SK-N-SH (cell line): ENCODE results near the gene BRSK1. TPM values are rescaled to one million over a fixed set of nuclear protein-coding genes. Genes with fewer than 3 reads are reported as not detected.

ENCODE experiments used
- CTCF ChIA-PET: fragments of 300-600, 350-600 bp; formaldehyde crosslinking; extraction: SDS; loops from one replicate; lab custom pipeline; 2021; lab: Yijun Ruan, JAX
- POLR2A ChIA-PET: fragments of 350-600 bp; sonication (Branson Sonifier 250); formaldehyde crosslinking; extraction: SDS; loops from one replicate; lab custom pipeline; 2020; ENCODE audit warnings: antibody characterized with exemption, inconsistent platforms; lab: Yijun Ruan, JAX
- DNase-seq: peaks from one replicate; pipeline ENCODE4 v3.0.0; 2012
- H2AFZ ChIP-seq: fragments of 200-600 bp; sonication (generic); 2 replicates; pipeline ENCODE4 v1.8.1; 2016; ENCODE audit warnings: antibody characterized with exemption, mild to moderate bottlenecking, low read depth
- H3F3A ChIP-seq: fragments of 200-600 bp; sonication (generic); replicated peaks from 2 replicates; pipeline ENCODE3; 2016; ENCODE audit warnings: antibody characterized with exemption, mild to moderate bottlenecking; ENCODE audit not compliant: insufficient read depth
- H3K27ac ChIP-seq, 2 experiments: fragments of 200-500 bp in 1 of 2; fragments of 200-600 bp in 1 of 2; sonication (Bioruptor generic) in 1 of 2; sonication (generic), shearing (Covaris generic) in 1 of 2; 2 replicates each; pipeline versions ENCODE4 v1.5.1 to v1.6.1; 2014 to 2016; ENCODE audit warnings: low read depth in 2 of 2, inconsistent platforms in 1 of 2, low read length in 1 of 2, mild to moderate bottlenecking in 1 of 2, mixed read lengths in 1 of 2
- H3K27me3 ChIP-seq: fragments of 200-600 bp; sonication (generic), shearing (Covaris generic); 2 replicates; pipeline ENCODE4 v1.6.1; 2016; ENCODE audit warnings: mixed run types; ENCODE audit not compliant: insufficient read depth
- H3K36me3 ChIP-seq, 2 experiments: fragments of 200-500 bp in 1 of 2; fragments of 200-600 bp in 1 of 2; sonication (Bioruptor generic) in 1 of 2; sonication (generic) in 1 of 2; replicated peaks in 1 of 2; 2 replicates each; pipeline versions ENCODE3 to v1.5.1; 2014 to 2016; ENCODE audit warnings: low read length in 1 of 2, mild to moderate bottlenecking in 1 of 2; ENCODE audit not compliant: insufficient read depth in 2 of 2, control insufficient read depth in 1 of 2
- H3K4me1 ChIP-seq, 2 experiments: fragments of 200-500 bp in 1 of 2; fragments of 200-600 bp in 1 of 2; sonication (Bioruptor generic) in 1 of 2; sonication (generic), shearing (Covaris generic) in 1 of 2; 2 replicates each; pipeline versions ENCODE4 v1.5.1 to v1.6.1; 2014 to 2016; ENCODE audit warnings: low read depth in 1 of 2, low read length in 1 of 2, mixed run types in 1 of 2; ENCODE audit not compliant: insufficient read depth in 2 of 2, control insufficient read depth in 1 of 2
- H3K4me2 ChIP-seq: fragments of 200-600 bp; sonication (generic), shearing (Covaris generic); 2 replicates; pipeline ENCODE4 v1.6.1; 2017; ENCODE audit warnings: mixed run types
- H3K4me3 ChIP-seq, 2 experiments: fragments of 200-500 bp in 1 of 2; fragments of 200-600 bp in 1 of 2; sonication (Bioruptor generic) in 1 of 2; sonication (generic), shearing (Covaris generic) in 1 of 2; 2 replicates each; pipeline versions ENCODE4 v1.5.1 to v1.8.1; 2014 to 2016; ENCODE audit warnings: low read depth in 2 of 2, inconsistent platforms in 1 of 2, low read length in 1 of 2, mild to moderate bottlenecking in 1 of 2, mixed read lengths in 1 of 2, moderate library complexity in 1 of 2
- H3K79me2 ChIP-seq: fragments of 200-600 bp; sonication (generic); 2 replicates; pipeline ENCODE4 v1.8.1; 2017; ENCODE audit warnings: mild to moderate bottlenecking; ENCODE audit not compliant: insufficient read depth
- H3K9ac ChIP-seq: fragments of 200-600 bp; sonication (generic); 2 replicates; pipeline ENCODE4 v1.6.1; 2017; ENCODE audit warnings: mixed run types
- H3K9me2 ChIP-seq: fragments of 200-600 bp; sonication (generic); 2 replicates; pipeline ENCODE4 v1.6.1; 2017; ENCODE audit warnings: mixed run types
- H3K9me3 ChIP-seq: fragments of 200-600 bp; sonication (generic); 2 replicates; pipeline ENCODE4 v1.6.1; 2017; ENCODE audit warnings: mixed run types, mild to moderate bottlenecking, moderate library complexity
- H4K20me1 ChIP-seq: fragments of 200-600 bp; sonication (generic); 2 replicates; pipeline ENCODE4 v1.6.1; 2017; ENCODE audit warnings: mild to moderate bottlenecking, mixed run types; ENCODE audit not compliant: insufficient read depth
- EZH2phosphoT487 ChIP-seq: fragments of 200-600 bp; sonication (generic); IDR thresholded peaks from 2 replicates; pipeline ENCODE4 v1.6.1; 2017; ENCODE audit warnings: low read depth, mixed run types, mild to moderate bottlenecking, antibody characterized with exemption, moderate library complexity, borderline replicate concordance
- FOSL2 ChIP-seq: IDR thresholded peaks from 2 replicates; pipeline ENCODE4 v1.4.0; 2012; ENCODE audit warnings: low read depth, mild to moderate bottlenecking, moderate library complexity, borderline replicate concordance
- FOXM1 ChIP-seq: IDR thresholded peaks from 2 replicates; pipeline ENCODE4 v1.4.0; 2012; ENCODE audit warnings: low read depth, mild to moderate bottlenecking
- GATA2 ChIP-seq: sonication (generic); formaldehyde crosslinking; IDR thresholded peaks from 2 replicates; pipeline ENCODE4 v1.5.0; 2020; ENCODE audit warnings: mild to moderate bottlenecking, missing genetic modification reagents
- JUND ChIP-seq: IDR thresholded peaks from 2 replicates; pipeline ENCODE4 v1.4.0; 2012
- MXI1 ChIP-seq: IDR thresholded peaks from 2 replicates; pipeline ENCODE4 v1.6.1; 2012; ENCODE audit warnings: mild to moderate bottlenecking, low read depth, low read length, improper control_type of control experiment
- NFIC ChIP-seq: IDR thresholded peaks from 2 replicates; pipeline ENCODE4 v1.4.0; 2012; ENCODE audit warnings: borderline replicate concordance
- NRF1 ChIP-seq: IDR thresholded peaks from 2 replicates; pipeline ENCODE4 v1.6.1; 2012; ENCODE audit warnings: low read depth, mild to moderate bottlenecking, low read length
- POLR2AphosphoS5 ChIP-seq: IDR thresholded peaks from 2 replicates; pipeline ENCODE4 v1.6.1; 2012; ENCODE audit warnings: low read depth, low read length
- RCOR1 ChIP-seq: fragments of 150-350 bp; IDR thresholded peaks from 2 replicates; pipeline ENCODE4 v1.6.1; 2017; ENCODE audit warnings: antibody characterized with exemption, low read length
- RXRA ChIP-seq: IDR thresholded peaks from 2 replicates; pipeline ENCODE4 v1.4.0; 2012; ENCODE audit warnings: low read depth, mild to moderate bottlenecking, borderline replicate concordance
- SMC3 ChIP-seq: IDR thresholded peaks from 2 replicates; pipeline ENCODE4 v1.6.1; 2012; ENCODE audit warnings: low read depth, low read length, improper control_type of control experiment
- WGBS: methylation state at CpG from one replicate; pipeline ENCODE4 v1.1.6; 2017; ENCODE audit warnings: low lambda C conversion rate; 5-methylcytosine and 5-hydroxymethylcytosine counted together
- polyA plus RNA-seq, 3 experiments: library from polyadenylated mRNA; depleted of rRNA; stranded (reverse); fragments of >200 nt; gene quantifications; 2 replicates each; pipeline ENCODE4 v1.2.3, GENCODE V29; 2012
- TF ChIP-seq, protein P1 (sequence below): IDR thresholded peaks from 2 replicates; pipeline ENCODE4; 2012
- TF ChIP-seq, protein P2 (sequence below): fragments of 150-350 bp; IDR thresholded peaks from 2 replicates; pipeline ENCODE4 v1.6.1; 2016; ENCODE audit warnings: mild to moderate bottlenecking, low read depth, low read length
- TF ChIP-seq, protein P3 (sequence below): IDR thresholded peaks from 2 replicates; pipeline ENCODE4 v1.4.0; 2012; ENCODE audit warnings: low read depth, borderline replicate concordance
- TF ChIP-seq, protein P4 (sequence below): fragments of 200-600 bp; sonication (generic); IDR thresholded peaks from 2 replicates; pipeline ENCODE4 v1.6.1; 2017; ENCODE audit warnings: antibody characterized with exemption, mild to moderate bottlenecking, moderate library complexity

The BRSK1 gene
- polyA plus RNA-seq, 1 of the 3 experiments (the other 2 are of a cell fraction): 49.7 TPM

DNA sequence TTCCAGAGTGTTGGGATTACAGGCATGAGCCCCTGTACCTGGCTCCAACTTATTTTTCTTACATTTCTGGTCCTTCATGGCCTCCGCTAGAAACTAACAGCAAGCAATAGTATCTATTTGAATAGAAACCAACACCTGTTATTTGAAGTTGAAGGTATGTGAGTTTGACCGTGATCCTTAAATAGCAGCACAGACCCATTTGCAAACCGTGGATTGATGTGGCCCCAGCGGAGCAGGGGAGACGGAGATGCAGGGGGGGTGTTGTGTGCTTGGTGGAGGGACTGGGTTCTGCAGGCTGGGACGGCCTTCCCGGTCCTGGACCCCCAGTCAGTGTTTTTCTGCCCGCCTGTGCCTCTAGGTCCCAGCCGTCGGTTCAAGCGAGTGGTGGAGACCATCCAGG is 24.5 kb downstream of the BRSK1 start (continued):
- TF ChIP-seq, protein P1, sequence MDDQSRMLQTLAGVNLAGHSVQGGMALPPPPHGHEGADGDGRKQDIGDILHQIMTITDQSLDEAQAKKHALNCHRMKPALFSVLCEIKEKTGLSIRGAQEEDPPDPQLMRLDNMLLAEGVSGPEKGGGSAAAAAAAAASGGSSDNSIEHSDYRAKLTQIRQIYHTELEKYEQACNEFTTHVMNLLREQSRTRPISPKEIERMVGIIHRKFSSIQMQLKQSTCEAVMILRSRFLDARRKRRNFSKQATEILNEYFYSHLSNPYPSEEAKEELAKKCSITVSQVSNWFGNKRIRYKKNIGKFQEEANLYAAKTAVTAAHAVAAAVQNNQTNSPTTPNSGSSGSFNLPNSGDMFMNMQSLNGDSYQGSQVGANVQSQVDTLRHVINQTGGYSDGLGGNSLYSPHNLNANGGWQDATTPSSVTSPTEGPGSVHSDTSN: no peak
- TF ChIP-seq, protein P2, sequence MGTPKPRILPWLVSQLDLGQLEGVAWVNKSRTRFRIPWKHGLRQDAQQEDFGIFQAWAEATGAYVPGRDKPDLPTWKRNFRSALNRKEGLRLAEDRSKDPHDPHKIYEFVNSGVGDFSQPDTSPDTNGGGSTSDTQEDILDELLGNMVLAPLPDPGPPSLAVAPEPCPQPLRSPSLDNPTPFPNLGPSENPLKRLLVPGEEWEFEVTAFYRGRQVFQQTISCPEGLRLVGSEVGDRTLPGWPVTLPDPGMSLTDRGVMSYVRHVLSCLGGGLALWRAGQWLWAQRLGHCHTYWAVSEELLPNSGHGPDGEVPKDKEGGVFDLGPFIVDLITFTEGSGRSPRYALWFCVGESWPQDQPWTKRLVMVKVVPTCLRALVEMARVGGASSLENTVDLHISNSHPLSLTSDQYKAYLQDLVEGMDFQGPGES: no peak
- TF ChIP-seq NFIC: no peak
- TF ChIP-seq, protein P3, sequence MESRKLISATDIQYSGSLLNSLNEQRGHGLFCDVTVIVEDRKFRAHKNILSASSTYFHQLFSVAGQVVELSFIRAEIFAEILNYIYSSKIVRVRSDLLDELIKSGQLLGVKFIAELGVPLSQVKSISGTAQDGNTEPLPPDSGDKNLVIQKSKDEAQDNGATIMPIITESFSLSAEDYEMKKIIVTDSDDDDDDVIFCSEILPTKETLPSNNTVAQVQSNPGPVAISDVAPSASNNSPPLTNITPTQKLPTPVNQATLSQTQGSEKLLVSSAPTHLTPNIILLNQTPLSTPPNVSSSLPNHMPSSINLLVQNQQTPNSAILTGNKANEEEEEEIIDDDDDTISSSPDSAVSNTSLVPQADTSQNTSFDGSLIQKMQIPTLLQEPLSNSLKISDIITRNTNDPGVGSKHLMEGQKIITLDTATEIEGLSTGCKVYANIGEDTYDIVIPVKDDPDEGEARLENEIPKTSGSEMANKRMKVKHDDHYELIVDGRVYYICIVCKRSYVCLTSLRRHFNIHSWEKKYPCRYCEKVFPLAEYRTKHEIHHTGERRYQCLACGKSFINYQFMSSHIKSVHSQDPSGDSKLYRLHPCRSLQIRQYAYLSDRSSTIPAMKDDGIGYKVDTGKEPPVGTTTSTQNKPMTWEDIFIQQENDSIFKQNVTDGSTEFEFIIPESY: no peak
- TF ChIP-seq RCOR1: no peak
- TF ChIP-seq POLR2AphosphoS5: no peak

DNA sequence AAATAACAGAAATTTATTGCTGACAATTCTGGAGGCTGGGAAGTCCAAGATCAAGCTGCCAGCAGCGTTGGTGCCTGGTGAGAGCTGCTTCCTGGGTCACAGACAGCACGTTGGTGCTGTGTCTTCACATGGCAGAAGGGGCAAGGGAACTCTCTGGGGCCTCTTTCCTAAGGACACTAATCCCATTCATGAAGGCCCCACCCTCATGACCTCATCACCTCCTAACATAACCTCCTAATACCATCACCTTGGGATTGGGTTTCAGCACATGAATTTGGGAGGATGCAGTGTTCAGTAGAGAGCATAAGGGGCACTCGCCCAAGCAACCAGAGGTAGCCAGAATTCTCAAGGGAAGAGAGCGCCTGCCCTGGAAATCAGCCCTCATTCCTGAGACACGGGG is 25.7 kb downstream of the BRSK1 start:
- Histone ChIP-seq H3K9me3 (no peaks in the 10 kb centered on the region), H2AFZ (no peak overlapping the region), H4K20me1 (no peaks in the 10 kb centered on the region), H3K79me2 (no peaks in the 10 kb centered on the region), H3F3A (no peaks in the 10 kb centered on the region), H3K27me3 (no peaks in the 10 kb centered on the region), H3K4me2 (no peak overlapping the region), H3K9ac (no peak overlapping the region), H3K9me2 (no peaks in the 10 kb centered on the region), H3K27ac (no peak overlapping the region), H3K4me3 (no peak overlapping the region), H3K36me3 (peaks cover 29 to 30% of the 10 kb centered on the region in 2 experiments), H3K4me1 (no peaks in the 10 kb centered on the region)
- POLR2A ChIA-PET: interaction anchor here (1.4 to 1.5 kb wide), 2 partner anchors 8 to 12 kb away, joined by 3 to 4 read pairs; no protein-coding TSS in a partner anchor
- CTCF ChIA-PET: interaction anchor here (1.2 kb wide), 1 partner anchor 8 kb away, joined by 6 read pairs; no protein-coding TSS in a partner anchor
- WGBS: 90% methylated on average over 5 of the region's 5 CpGs
- no peak for DNase-seq
- TF ChIP-seq EZH2phosphoT487: no peak

DNA sequence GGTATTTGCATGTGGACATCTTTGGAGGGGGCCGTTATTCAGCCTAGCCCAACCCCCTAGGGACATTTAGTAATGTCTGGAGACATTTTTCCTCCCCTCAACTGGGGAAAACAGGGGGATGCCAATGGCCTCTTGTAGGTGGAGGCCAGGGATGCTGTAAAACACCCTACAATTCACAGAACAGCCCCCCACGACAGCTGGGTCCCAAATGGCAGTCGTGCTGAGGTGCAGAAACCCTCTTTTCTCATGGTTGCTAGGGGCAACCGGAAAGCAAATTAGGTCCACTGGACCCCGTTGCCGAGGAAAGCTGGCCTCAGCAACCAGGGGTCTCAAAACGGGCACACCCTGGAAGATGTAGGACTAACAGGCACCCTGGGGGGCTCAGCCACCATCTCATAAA is 26.7 kb downstream of the BRSK1 start:
- Histone ChIP-seq H3K9me3 (no peaks in the 10 kb centered on the region), H3F3A (no peaks in the 10 kb centered on the region), H3K36me3 (peaks cover 23 to 29% of the 10 kb centered on the region in 2 experiments), H2AFZ (no peak overlapping the region), H3K9me2 (no peaks in the 10 kb centered on the region), H3K79me2 (no peaks in the 10 kb centered on the region), H3K9ac (no peak overlapping the region), H3K4me2 (no peak overlapping the region), H3K27ac (no peak overlapping the region), H3K27me3 (no peaks in the 10 kb centered on the region), H4K20me1 (no peaks in the 10 kb centered on the region), H3K4me1 (no peaks in the 10 kb centered on the region), H3K4me3 (no peak overlapping the region)
- TF ChIP-seq FOXM1: no peak
- TF ChIP-seq GATA2 (CRISPR knock-in tag): no peak
- no peak for TF ChIP-seq EZH2phosphoT487
- TF ChIP-seq, protein P4, sequence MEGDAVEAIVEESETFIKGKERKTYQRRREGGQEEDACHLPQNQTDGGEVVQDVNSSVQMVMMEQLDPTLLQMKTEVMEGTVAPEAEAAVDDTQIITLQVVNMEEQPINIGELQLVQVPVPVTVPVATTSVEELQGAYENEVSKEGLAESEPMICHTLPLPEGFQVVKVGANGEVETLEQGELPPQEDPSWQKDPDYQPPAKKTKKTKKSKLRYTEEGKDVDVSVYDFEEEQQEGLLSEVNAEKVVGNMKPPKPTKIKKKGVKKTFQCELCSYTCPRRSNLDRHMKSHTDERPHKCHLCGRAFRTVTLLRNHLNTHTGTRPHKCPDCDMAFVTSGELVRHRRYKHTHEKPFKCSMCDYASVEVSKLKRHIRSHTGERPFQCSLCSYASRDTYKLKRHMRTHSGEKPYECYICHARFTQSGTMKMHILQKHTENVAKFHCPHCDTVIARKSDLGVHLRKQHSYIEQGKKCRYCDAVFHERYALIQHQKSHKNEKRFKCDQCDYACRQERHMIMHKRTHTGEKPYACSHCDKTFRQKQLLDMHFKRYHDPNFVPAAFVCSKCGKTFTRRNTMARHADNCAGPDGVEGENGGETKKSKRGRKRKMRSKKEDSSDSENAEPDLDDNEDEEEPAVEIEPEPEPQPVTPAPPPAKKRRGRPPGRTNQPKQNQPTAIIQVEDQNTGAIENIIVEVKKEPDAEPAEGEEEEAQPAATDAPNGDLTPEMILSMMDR: no peak
- no peak for TF ChIP-seq RXRA
- no peak for TF ChIP-seq FOSL2
- TF ChIP-seq NRF1: no peak
- TF ChIP-seq POLR2AphosphoS5: no peak
- no peak for TF ChIP-seq JUND
- TF ChIP-seq MXI1: no peak
- TF ChIP-seq SMC3: no peak
- ChIA-PET POLR2A (interaction anchor here (0.8 to 1.5 kb wide), 3 partner anchors 9 to 16 kb away, joined by 3 to 4 read pairs (median 3); no protein-coding TSS in a partner anchor), CTCF (interaction anchor here (1.0 to 1.2 kb wide), 2 partner anchors 9 to 194 kb away, joined by 3 to 6 read pairs; no protein-coding TSS in a partner anchor)
- no peak for DNase-seq
- 79% methylated on average over 4 of the region's 7 CpGs for WGBS
